GM23338 (cell line): ENCODE data around the gene MSL3B.

Experiments used
- ATAC-seq: fragments of 200-7000 bp; cut with Tn5 transposase; 3 replicates; pipeline ENCODE4 v1.9.1; 2020
- DNase-seq: peaks from one replicate; pipeline ENCODE4 v3.0.0-alpha.2; 2015; ENCODE audit warnings: low spot score
- H2AFZ ChIP-seq: fragments of 200-600 bp; sonication (generic); 2 replicates; pipeline ENCODE4 v1.8.0; 2016; ENCODE audit warnings: antibody characterized with exemption, mild to moderate bottlenecking, moderate library complexity
- H3F3A ChIP-seq: fragments of 200-600 bp; sonication (generic); replicated peaks from 2 replicates; pipeline ENCODE4 v1.8.0; 2017; ENCODE audit warnings: antibody characterized with exemption, mixed run types, low read depth
- H3K27ac ChIP-seq: fragments of 200-600 bp; sonication (generic); 2 replicates; pipeline ENCODE4 v1.6.1; 2016; ENCODE audit warnings: low read depth
- H3K27me3 ChIP-seq: fragments of 200-600 bp; sonication (generic); 2 replicates; pipeline ENCODE4 v1.8.0; 2016; ENCODE audit warnings: mild to moderate bottlenecking, mixed run types, moderate library complexity; ENCODE audit not compliant: insufficient read depth
- H3K36me3 ChIP-seq: fragments of 200-600 bp; sonication (generic); 2 replicates; pipeline ENCODE4 v1.8.0; 2016; ENCODE audit warnings: mild to moderate bottlenecking; ENCODE audit not compliant: insufficient read depth
- H3K4me1 ChIP-seq: fragments of 200-600 bp; sonication (generic); 2 replicates; pipeline ENCODE4 v1.8.0; 2016; ENCODE audit warnings: mild to moderate bottlenecking, moderate library complexity; ENCODE audit not compliant: insufficient read depth
- H3K4me2 ChIP-seq: fragments of 200-600 bp; sonication (generic); 2 replicates; pipeline ENCODE4 v1.7.1; 2017; ENCODE audit warnings: mixed run types
- H3K4me3 ChIP-seq: fragments of 200-600 bp; sonication (generic); 2 replicates; pipeline ENCODE4 v1.6.1; 2016; ENCODE audit warnings: mixed run types
- H3K79me2 ChIP-seq: fragments of 200-600 bp; sonication (generic); replicated peaks from 2 replicates; pipeline ENCODE4 v1.8.0; 2017; ENCODE audit warnings: mild to moderate bottlenecking; ENCODE audit not compliant: insufficient read depth
- H3K9me2 ChIP-seq: fragments of 200-600 bp; sonication (generic); 2 replicates; pipeline ENCODE4 v1.8.0; 2017; ENCODE audit not compliant: insufficient read depth
- H4K20me1 ChIP-seq: fragments of 200-600 bp; sonication (generic); replicated peaks from 2 replicates; pipeline ENCODE4 v1.8.0; 2017; ENCODE audit warnings: mild to moderate bottlenecking; ENCODE audit not compliant: insufficient read depth
- H3K27ac Mint-ChIP-seq: 2 replicates; pipeline ENCODE4 v1.8.0; 2020; ENCODE audit warnings: inconsistent platforms, mild to moderate bottlenecking, moderate library complexity, mixed read lengths
- H3K27me3 Mint-ChIP-seq: 3 replicates; pipeline ENCODE4 v1.8.0; 2022; ENCODE audit warnings: low read depth, mild to moderate bottlenecking, moderate library complexity, mixed read lengths, inconsistent platforms; ENCODE audit not compliant: insufficient read depth, poor library complexity
- H3K36me3 Mint-ChIP-seq: 3 replicates; pipeline ENCODE4 v1.8.0; 2021; ENCODE audit warnings: low read depth, mild to moderate bottlenecking, inconsistent platforms, moderate library complexity, mixed read lengths
- H3K4me1 Mint-ChIP-seq: 3 replicates; pipeline ENCODE4 v1.8.0; 2020; ENCODE audit warnings: mild to moderate bottlenecking, inconsistent platforms, mixed read lengths
- H3K4me3 Mint-ChIP-seq: 3 replicates; pipeline ENCODE4 v1.8.0; 2021; ENCODE audit warnings: moderate library complexity, mild to moderate bottlenecking, inconsistent platforms, mixed read lengths
- H3K9me3 Mint-ChIP-seq: 3 replicates; pipeline ENCODE4 v1.8.0; 2020; ENCODE audit warnings: moderate library complexity, mild to moderate bottlenecking, inconsistent platforms, mixed read lengths
- CREB1 ChIP-seq: fragments of 250-450 bp; sonication (Bioruptor Pico); IDR thresholded peaks from 2 replicates; pipeline ENCODE4 v1.5.0; 2020; ENCODE audit warnings: low read depth, mild to moderate bottlenecking, moderate library complexity
- EZH2 ChIP-seq: fragments of 200-600 bp; sonication (generic); IDR thresholded peaks from one replicate; pipeline ENCODE4 v1.8.0; 2017; ENCODE audit warnings: antibody characterized with exemption, mild to moderate bottlenecking, low read depth; ENCODE audit not compliant: unreplicated experiment
- EZH2phosphoT487 ChIP-seq: fragments of 200-600 bp; sonication (generic); IDR thresholded peaks from one replicate; pipeline ENCODE4 v1.8.1; 2018; ENCODE audit warnings: antibody characterized with exemption; ENCODE audit not compliant: unreplicated experiment
- JUNB ChIP-seq: IDR thresholded peaks from one replicate; pipeline ENCODE4 v1.6.1; 2016; ENCODE audit warnings: antibody characterized with exemption; ENCODE audit not compliant: unreplicated experiment
- NANOG ChIP-seq: IDR thresholded peaks from 2 replicates; pipeline ENCODE4 v1.6.1; 2016; ENCODE audit warnings: antibody characterized with exemption, borderline replicate concordance
- POLR2AphosphoS5 ChIP-seq: IDR thresholded peaks from 2 replicates; pipeline ENCODE4 v1.6.1; 2016; ENCODE audit warnings: antibody characterized with exemption, low read depth
- STAT1 ChIP-seq: IDR thresholded peaks from one replicate; pipeline ENCODE4 v1.6.1; 2016; ENCODE audit warnings: antibody characterized with exemption; ENCODE audit not compliant: unreplicated experiment
- ZNF114 ChIP-seq: fragments of 250-450 bp; sonication (Bioruptor Pico); IDR thresholded peaks from 2 replicates; pipeline ENCODE4 v1.5.0; 2020; ENCODE audit warnings: mild to moderate bottlenecking, moderate library complexity
- ZNF331 ChIP-seq: fragments of 250-450 bp; sonication (Bioruptor Pico); IDR thresholded peaks from 2 replicates; pipeline ENCODE4 v1.5.0; 2020; ENCODE audit warnings: low read depth, mild to moderate bottlenecking, moderate library complexity
- TF ChIP-seq, protein P1 (sequence below): IDR thresholded peaks from 2 replicates; pipeline ENCODE4 v1.6.1; 2016; ENCODE audit warnings: antibody characterized with exemption
- TF ChIP-seq, protein P2 (sequence below), 2 experiments: fragments of 200-600 bp in 1 of 2; sonication (generic) in 1 of 2; conservative IDR thresholded peaks; 2 replicates each; pipeline versions ENCODE4 v1.5.1 to v1.6.1; 2016 to 2017; ENCODE audit warnings: antibody characterized with exemption in 2 of 2, low read depth in 2 of 2, mild to moderate bottlenecking in 2 of 2, moderate library complexity in 1 of 2
- TF ChIP-seq, protein P3 (sequence below): IDR thresholded peaks from one replicate; pipeline ENCODE4 v1.6.1; 2018; ENCODE audit warnings: antibody characterized with exemption; ENCODE audit not compliant: unreplicated experiment
- TF ChIP-seq, protein P4 (sequence below): fragments of 250-450 bp; sonication (Bioruptor Pico); IDR thresholded peaks from 2 replicates; pipeline ENCODE4 v1.5.0; 2020; ENCODE audit warnings: mild to moderate bottlenecking, moderate library complexity

MSL3B gene

DNA sequence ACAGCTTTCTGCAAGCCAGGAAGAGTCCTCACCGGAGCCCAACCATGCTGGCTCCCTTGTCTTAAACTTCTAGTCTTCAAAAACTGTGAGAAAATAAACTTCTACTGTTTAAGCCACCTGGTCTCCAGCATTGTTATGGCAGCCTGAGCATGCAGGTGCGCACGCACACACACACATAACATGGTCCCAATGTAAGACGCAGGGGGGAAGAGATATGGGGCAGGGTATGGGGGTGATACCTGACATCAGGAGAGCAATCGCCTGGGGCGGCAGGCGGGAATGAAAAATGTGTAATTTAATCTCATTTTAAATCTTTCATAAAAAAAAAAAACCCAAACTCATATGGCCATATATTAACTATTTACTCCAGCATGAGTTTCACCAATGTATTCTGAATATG lies 31.8 kb downstream of the MSL3B start:
- no peak for ATAC-seq
- Mint-ChIP-seq H3K27me3 (peaks cover 4% of the 10 kb centered on the region), H3K27ac (no peak overlapping the region; the same call in 1 of the 2 replicates), H3K4me1 (peaks cover 18% of the 10 kb centered on the region), H3K9me3 (no peaks in the 10 kb centered on the region), H3K36me3 (peaks cover 74% of the 10 kb centered on the region), H3K4me3 (no peak overlapping the region)
- Histone ChIP-seq H3K79me2 (peaks cover 54% of the 10 kb centered on the region), H3K36me3 (peaks cover 53% of the 10 kb centered on the region), H3K27ac (no peak overlapping the region), H3K9me2 (no peaks in the 10 kb centered on the region), H3K4me1 (no peaks in the 10 kb centered on the region), H3F3A (peaks cover 7% of the 10 kb centered on the region; the same call in 1 of the 2 replicates), H4K20me1 (peaks cover 47% of the 10 kb centered on the region), H3K27me3 (no peaks in the 10 kb centered on the region), H3K4me2 (no peak overlapping the region), H2AFZ (no peak overlapping the region), H3K4me3 (no peak overlapping the region)
- TF ChIP-seq NANOG = no peak
- TF ChIP-seq, protein P1, sequence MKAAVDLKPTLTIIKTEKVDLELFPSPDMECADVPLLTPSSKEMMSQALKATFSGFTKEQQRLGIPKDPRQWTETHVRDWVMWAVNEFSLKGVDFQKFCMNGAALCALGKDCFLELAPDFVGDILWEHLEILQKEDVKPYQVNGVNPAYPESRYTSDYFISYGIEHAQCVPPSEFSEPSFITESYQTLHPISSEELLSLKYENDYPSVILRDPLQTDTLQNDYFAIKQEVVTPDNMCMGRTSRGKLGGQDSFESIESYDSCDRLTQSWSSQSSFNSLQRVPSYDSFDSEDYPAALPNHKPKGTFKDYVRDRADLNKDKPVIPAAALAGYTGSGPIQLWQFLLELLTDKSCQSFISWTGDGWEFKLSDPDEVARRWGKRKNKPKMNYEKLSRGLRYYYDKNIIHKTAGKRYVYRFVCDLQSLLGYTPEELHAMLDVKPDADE = no peak
- TF ChIP-seq CREB1 (CRISPR knock-in tag) = no peak
- TF ChIP-seq JUNB = no peak
- no peak for TF ChIP-seq EZH2phosphoT487
- TF ChIP-seq ZNF331 = no peak
- TF ChIP-seq ZNF114 = no peak
- no peak for TF ChIP-seq STAT1
- no peak for TF ChIP-seq EZH2
- TF ChIP-seq, protein P2, sequence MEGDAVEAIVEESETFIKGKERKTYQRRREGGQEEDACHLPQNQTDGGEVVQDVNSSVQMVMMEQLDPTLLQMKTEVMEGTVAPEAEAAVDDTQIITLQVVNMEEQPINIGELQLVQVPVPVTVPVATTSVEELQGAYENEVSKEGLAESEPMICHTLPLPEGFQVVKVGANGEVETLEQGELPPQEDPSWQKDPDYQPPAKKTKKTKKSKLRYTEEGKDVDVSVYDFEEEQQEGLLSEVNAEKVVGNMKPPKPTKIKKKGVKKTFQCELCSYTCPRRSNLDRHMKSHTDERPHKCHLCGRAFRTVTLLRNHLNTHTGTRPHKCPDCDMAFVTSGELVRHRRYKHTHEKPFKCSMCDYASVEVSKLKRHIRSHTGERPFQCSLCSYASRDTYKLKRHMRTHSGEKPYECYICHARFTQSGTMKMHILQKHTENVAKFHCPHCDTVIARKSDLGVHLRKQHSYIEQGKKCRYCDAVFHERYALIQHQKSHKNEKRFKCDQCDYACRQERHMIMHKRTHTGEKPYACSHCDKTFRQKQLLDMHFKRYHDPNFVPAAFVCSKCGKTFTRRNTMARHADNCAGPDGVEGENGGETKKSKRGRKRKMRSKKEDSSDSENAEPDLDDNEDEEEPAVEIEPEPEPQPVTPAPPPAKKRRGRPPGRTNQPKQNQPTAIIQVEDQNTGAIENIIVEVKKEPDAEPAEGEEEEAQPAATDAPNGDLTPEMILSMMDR (conservative IDR thresholded peaks at IDR 0.05; ENCODE audit: low read depth in 2 of 2) = no peak
- TF ChIP-seq, protein P3, sequence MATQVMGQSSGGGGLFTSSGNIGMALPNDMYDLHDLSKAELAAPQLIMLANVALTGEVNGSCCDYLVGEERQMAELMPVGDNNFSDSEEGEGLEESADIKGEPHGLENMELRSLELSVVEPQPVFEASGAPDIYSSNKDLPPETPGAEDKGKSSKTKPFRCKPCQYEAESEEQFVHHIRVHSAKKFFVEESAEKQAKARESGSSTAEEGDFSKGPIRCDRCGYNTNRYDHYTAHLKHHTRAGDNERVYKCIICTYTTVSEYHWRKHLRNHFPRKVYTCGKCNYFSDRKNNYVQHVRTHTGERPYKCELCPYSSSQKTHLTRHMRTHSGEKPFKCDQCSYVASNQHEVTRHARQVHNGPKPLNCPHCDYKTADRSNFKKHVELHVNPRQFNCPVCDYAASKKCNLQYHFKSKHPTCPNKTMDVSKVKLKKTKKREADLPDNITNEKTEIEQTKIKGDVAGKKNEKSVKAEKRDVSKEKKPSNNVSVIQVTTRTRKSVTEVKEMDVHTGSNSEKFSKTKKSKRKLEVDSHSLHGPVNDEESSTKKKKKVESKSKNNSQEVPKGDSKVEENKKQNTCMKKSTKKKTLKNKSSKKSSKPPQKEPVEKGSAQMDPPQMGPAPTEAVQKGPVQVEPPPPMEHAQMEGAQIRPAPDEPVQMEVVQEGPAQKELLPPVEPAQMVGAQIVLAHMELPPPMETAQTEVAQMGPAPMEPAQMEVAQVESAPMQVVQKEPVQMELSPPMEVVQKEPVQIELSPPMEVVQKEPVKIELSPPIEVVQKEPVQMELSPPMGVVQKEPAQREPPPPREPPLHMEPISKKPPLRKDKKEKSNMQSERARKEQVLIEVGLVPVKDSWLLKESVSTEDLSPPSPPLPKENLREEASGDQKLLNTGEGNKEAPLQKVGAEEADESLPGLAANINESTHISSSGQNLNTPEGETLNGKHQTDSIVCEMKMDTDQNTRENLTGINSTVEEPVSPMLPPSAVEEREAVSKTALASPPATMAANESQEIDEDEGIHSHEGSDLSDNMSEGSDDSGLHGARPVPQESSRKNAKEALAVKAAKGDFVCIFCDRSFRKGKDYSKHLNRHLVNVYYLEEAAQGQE = no peak
- TF ChIP-seq, protein P4, sequence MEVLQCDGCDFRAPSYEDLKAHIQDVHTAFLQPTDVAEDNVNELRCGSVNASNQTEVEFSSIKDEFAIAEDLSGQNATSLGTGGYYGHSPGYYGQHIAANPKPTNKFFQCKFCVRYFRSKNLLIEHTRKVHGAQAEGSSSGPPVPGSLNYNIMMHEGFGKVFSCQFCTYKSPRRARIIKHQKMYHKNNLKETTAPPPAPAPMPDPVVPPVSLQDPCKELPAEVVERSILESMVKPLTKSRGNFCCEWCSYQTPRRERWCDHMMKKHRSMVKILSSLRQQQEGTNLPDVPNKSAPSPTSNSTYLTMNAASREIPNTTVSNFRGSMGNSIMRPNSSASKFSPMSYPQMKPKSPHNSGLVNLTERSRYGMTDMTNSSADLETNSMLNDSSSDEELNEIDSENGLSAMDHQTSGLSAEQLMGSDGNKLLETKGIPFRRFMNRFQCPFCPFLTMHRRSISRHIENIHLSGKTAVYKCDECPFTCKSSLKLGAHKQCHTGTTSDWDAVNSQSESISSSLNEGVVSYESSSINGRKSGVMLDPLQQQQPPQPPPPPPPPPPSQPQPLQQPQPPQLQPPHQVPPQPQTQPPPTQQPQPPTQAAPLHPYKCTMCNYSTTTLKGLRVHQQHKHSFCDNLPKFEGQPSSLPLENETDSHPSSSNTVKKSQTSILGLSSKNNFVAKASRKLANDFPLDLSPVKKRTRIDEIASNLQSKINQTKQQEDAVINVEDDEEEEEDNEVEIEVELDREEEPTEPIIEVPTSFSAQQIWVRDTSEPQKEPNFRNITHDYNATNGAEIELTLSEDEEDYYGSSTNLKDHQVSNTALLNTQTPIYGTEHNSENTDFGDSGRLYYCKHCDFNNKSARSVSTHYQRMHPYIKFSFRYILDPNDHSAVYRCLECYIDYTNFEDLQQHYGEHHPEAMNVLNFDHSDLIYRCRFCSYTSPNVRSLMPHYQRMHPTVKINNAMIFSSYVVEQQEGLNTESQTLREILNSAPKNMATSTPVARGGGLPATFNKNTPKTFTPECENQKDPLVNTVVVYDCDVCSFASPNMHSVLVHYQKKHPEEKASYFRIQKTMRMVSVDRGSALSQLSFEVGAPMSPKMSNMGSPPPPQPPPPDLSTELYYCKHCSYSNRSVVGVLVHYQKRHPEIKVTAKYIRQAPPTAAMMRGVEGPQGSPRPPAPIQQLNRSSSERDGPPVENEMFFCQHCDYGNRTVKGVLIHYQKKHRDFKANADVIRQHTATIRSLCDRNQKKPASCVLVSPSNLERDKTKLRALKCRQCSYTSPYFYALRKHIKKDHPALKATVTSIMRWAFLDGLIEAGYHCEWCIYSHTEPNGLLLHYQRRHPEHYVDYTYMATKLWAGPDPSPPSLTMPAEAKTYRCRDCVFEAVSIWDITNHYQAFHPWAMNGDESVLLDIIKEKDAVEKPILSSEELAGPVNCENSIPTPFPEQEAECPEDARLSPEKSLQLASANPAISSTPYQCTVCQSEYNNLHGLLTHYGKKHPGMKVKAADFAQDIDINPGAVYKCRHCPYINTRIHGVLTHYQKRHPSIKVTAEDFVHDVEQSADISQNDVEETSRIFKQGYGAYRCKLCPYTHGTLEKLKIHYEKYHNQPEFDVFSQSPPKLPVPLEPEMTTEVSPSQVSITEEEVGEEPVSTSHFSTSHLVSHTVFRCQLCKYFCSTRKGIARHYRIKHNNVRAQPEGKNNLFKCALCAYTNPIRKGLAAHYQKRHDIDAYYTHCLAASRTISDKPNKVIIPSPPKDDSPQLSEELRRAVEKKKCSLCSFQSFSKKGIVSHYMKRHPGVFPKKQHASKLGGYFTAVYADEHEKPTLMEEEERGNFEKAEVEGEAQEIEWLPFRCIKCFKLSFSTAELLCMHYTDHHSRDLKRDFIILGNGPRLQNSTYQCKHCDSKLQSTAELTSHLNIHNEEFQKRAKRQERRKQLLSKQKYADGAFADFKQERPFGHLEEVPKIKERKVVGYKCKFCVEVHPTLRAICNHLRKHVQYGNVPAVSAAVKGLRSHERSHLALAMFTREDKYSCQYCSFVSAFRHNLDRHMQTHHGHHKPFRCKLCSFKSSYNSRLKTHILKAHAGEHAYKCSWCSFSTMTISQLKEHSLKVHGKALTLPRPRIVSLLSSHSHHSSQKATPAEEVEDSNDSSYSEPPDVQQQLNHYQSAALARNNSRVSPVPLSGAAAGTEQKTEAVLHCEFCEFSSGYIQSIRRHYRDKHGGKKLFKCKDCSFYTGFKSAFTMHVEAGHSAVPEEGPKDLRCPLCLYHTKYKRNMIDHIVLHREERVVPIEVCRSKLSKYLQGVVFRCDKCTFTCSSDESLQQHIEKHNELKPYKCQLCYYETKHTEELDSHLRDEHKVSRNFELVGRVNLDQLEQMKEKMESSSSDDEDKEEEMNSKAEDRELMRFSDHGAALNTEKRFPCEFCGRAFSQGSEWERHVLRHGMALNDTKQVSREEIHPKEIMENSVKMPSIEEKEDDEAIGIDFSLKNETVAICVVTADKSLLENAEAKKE (CRISPR knock-in tag) = no peak
- TF ChIP-seq POLR2AphosphoS5 = no peak
- no peak for DNase-seq
